DND-41 (cell line): ENCODE results near the gene ANTKMT.

Source experiments
- ATAC-seq: fragments of 200-7000 bp; cut with Tn5 transposase; 3 replicates; pipeline ENCODE4 v1.9.1; 2021; ENCODE audit warnings: low read depth; ENCODE audit not compliant: insufficient read depth
- DNase-seq: peaks from one replicate; pipeline ENCODE4 v3.0.0-alpha.2; 2020
- H2AFZ ChIP-seq: 2 replicates; pipeline ENCODE4 v1.6.0; 2012; ENCODE audit warnings: low read depth, low read length
- H3K27ac ChIP-seq: 2 replicates; pipeline ENCODE4 v1.5.1; 2012; ENCODE audit warnings: low read length, inconsistent platforms
- H3K27me3 ChIP-seq: fragments of 200-600 bp; sonication (generic); 2 replicates; pipeline ENCODE4 v1.6.0; 2012; ENCODE audit warnings: low read length, mild to moderate bottlenecking, inconsistent platforms; ENCODE audit not compliant: insufficient read depth, poor library complexity
- H3K36me3 ChIP-seq: 2 replicates; pipeline ENCODE4 v1.5.1; 2012; ENCODE audit warnings: low read length, inconsistent platforms; ENCODE audit not compliant: insufficient read depth
- H3K4me1 ChIP-seq: 2 replicates; pipeline ENCODE4 v1.5.1; 2012; ENCODE audit warnings: mild to moderate bottlenecking, low read length; ENCODE audit not compliant: insufficient read depth
- H3K4me2 ChIP-seq: 2 replicates; pipeline ENCODE4 v1.6.0; 2012; ENCODE audit warnings: mild to moderate bottlenecking, moderate library complexity, low read length, inconsistent platforms; ENCODE audit not compliant: insufficient read depth
- H3K4me3 ChIP-seq, 2 experiments: fragments of 200-600 bp in 1 of 2; shearing (Covaris generic) in 1 of 2; 2 replicates each; pipeline ENCODE4 v1.5.1; 2012 to 2016; ENCODE audit warnings: inconsistent platforms in 2 of 2, low read length in 2 of 2, mild to moderate bottlenecking in 2 of 2, low read depth in 1 of 2, moderate library complexity in 1 of 2
- H3K79me2 ChIP-seq: 2 replicates; pipeline ENCODE4 v1.6.0; 2012; ENCODE audit warnings: low read length, inconsistent platforms; ENCODE audit not compliant: insufficient read depth
- H3K9ac ChIP-seq: 2 replicates; pipeline ENCODE4 v1.6.0; 2012; ENCODE audit warnings: low read depth, mild to moderate bottlenecking, inconsistent platforms, low read length, moderate library complexity
- H3K9me3 ChIP-seq: 2 replicates; pipeline ENCODE4 v1.5.1; 2012; ENCODE audit warnings: low read length, moderate library complexity, mild to moderate bottlenecking, inconsistent platforms; ENCODE audit not compliant: insufficient read depth, severe bottlenecking
- H4K20me1 ChIP-seq: 2 replicates; pipeline ENCODE4 v1.6.0; 2012; ENCODE audit warnings: low read length; ENCODE audit not compliant: insufficient read depth
- EZH2 ChIP-seq: IDR thresholded peaks from 3 replicates; pipeline ENCODE4 v1.6.1; 2012; ENCODE audit warnings: borderline replicate concordance, low read depth, mild to moderate bottlenecking, moderate library complexity, low read length, inconsistent platforms; ENCODE audit not compliant: severe bottlenecking
- TF ChIP-seq, protein P1 (sequence below): IDR thresholded peaks from 2 replicates; pipeline ENCODE4 v1.5.1; 2012; ENCODE audit warnings: borderline replicate concordance, low read length, moderate library complexity, mild to moderate bottlenecking; ENCODE audit not compliant: poor library complexity, severe bottlenecking; ENCODE audit errors: extremely low read depth

ANTKMT gene

DNA sequence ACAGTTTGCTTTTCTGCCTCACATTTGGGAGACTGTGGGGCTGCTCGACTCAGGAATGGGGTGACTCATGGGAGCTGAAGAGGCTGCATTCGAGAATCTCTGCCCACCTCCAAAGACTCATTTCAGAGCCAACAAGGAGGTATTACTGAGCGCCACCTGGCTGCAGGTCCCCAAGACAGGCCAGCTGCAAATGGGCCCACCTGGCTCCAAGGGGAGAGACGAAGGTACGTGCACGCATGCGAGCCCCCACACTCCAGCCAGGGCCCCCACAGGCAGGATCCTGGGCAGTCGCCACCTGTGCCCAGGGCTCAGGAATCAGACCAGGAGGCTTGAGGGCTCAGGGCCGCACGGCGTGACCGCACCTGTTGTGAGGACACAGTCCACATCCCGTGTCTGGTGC lies 12.0 kb downstream of the ANTKMT start:
- ATAC-seq, result no peak
- Histone ChIP-seq H3K4me3 (no peak overlapping the region), H3K27me3 (no peaks in the 10 kb centered on the region), H3K4me2 (no peak overlapping the region), H3K9me3 (no peaks in the 10 kb centered on the region), H3K27ac (no peak overlapping the region), H3K36me3 (peaks cover 74% of the 10 kb centered on the region), H4K20me1 (peaks cover 9% of the 10 kb centered on the region), H3K9ac (no peak overlapping the region), H3K4me1 (no peaks in the 10 kb centered on the region), H3K79me2 (0 out of 2 replicates have a peak, but pooled peaks cover 1% of the 10 kb centered on the region), H2AFZ (no peak overlapping the region)
- TF ChIP-seq EZH2, result no peak
- TF ChIP-seq, protein P1, sequence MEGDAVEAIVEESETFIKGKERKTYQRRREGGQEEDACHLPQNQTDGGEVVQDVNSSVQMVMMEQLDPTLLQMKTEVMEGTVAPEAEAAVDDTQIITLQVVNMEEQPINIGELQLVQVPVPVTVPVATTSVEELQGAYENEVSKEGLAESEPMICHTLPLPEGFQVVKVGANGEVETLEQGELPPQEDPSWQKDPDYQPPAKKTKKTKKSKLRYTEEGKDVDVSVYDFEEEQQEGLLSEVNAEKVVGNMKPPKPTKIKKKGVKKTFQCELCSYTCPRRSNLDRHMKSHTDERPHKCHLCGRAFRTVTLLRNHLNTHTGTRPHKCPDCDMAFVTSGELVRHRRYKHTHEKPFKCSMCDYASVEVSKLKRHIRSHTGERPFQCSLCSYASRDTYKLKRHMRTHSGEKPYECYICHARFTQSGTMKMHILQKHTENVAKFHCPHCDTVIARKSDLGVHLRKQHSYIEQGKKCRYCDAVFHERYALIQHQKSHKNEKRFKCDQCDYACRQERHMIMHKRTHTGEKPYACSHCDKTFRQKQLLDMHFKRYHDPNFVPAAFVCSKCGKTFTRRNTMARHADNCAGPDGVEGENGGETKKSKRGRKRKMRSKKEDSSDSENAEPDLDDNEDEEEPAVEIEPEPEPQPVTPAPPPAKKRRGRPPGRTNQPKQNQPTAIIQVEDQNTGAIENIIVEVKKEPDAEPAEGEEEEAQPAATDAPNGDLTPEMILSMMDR, result peak; percentile 24
- DNase-seq, result no peak

DNA sequence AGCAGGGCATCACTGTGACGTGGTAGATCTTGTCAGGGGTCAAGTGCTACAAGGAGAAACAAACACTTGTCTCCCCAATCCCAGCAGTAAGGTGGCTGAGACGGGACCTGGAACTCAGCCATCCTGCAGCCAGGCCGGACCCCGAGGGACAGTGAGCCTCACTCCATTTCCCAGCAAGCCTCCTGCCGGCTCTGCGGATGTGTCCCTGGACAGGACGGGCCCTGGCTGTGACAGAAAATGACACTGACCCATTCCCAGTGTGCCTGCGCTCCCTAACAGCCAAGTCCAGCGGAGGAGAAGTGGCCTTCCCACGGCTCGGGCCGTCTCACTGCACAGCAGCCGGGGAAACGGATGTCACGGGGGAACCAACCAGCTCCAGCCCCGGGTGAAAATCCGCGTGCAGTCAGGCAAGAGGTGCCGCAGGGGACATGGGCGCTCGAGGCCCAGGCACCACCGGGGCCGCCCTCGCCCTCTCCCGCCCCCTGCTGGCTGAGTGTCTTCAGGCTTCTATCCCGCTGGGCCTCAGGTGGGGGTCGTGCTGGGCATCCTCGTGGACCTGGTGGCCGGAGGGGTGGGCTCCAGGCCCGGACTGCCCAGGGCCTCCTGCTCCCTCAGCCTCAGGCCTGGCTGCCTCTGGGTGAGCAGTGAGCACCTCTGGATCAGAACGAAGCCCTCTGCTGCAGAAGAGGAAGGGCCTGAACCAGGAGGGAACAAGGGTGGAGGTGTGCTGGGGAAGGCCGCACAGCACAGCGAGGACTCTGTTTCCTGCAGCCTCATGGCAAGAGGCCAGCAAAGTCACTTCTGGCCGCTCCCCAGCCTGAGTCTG lies 12.6 kb downstream of the ANTKMT start:
- no peak for TF ChIP-seq EZH2
- TF ChIP-seq, protein P1, result peak; percentile 49
- ATAC-seq (peak; percentile 29; the same call in 1 of the 3 replicates), DNase-seq (no peak)
- Histone ChIP-seq H3K4me3 (no peak overlapping the region), H3K9ac (no peak overlapping the region), H4K20me1 (peaks cover 9% of the 10 kb centered on the region), H3K4me1 (no peaks in the 10 kb centered on the region), H3K9me3 (no peaks in the 10 kb centered on the region), H2AFZ (no peak overlapping the region), H3K27ac (no peak overlapping the region), H3K27me3 (no peaks in the 10 kb centered on the region), H3K4me2 (no peak overlapping the region), H3K36me3 (peaks cover 76% of the 10 kb centered on the region), H3K79me2 (0 out of 2 replicates have a peak, but pooled peaks cover 2% of the 10 kb centered on the region)

DNA sequence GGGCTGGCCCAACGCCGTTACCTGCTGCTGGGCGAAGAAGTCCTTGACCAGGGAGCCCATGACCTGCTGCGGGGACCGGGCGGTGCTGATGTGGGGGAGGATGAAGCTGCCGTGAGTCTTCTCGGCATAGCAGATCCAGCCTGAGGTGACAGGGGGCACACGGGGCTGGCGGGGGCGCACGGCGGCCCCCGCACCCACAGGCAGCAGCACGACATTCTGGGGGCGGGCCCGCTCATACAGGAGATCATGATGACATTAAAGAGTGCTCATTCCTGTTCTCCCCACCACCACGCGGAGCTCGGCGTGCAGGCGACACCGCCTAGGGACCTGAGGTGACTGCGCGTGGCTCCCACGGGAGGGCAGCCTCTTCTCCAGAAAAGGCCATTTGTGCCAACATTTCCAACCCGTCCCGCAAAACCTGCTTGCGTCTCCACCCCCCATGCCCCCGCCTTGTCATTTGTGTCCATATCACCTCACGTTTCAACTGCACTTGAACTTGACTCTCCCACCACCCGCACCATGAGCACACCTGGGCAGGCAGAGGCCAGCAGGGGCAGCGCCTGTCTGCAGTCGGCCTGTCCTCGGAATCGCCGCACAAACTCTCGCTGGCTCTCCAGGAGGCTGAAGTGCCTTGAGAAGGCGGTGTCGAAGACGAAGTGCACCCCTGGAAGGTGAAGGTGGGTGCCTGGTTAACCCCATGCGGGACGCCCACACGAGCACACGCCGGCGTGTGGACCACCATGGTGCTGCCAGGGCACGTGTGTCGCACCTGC lies 13.4 kb downstream of the ANTKMT start:
- Histone ChIP-seq H3K79me2 (peaks cover 5% of the 10 kb centered on the region; the same call in 1 of the 2 replicates), H3K27ac (no peak overlapping the region), H3K4me2 (no peak overlapping the region), H3K4me3 (no peak overlapping the region), H3K9ac (no peak overlapping the region), H3K36me3 (peaks cover 80% of the 10 kb centered on the region), H3K27me3 (no peaks in the 10 kb centered on the region), H3K9me3 (no peaks in the 10 kb centered on the region), H2AFZ (no peak overlapping the region), H3K4me1 (peaks cover 2% of the 10 kb centered on the region), H4K20me1 (peaks cover 9% of the 10 kb centered on the region)
- TF ChIP-seq, protein P1, result no peak
- TF ChIP-seq EZH2, result no peak
- ATAC-seq (no peak), DNase-seq (no peak)
